Rectal smooth muscle tissue (tissue), 1 donor: Measurements from ENCODE around the gene OTULINL.
"Not testable (repeated sequence)": the region's sequence is repeated elsewhere in the genome, so short reads cannot be mapped to it uniquely, and the experiment has no call there.

ENCODE experiments used
- H3K27ac ChIP-seq: one replicate; pipeline ENCODE4 v1.7.0; 2013; ENCODE audit warnings: low read depth, low read length, inconsistent platforms
- H3K27me3 ChIP-seq: one replicate; pipeline ENCODE4 v1.7.0; 2013; ENCODE audit warnings: low read length; ENCODE audit not compliant: control insufficient read depth, insufficient read depth
- H3K36me3 ChIP-seq: one replicate; pipeline ENCODE4 v1.7.0; 2013; ENCODE audit warnings: low read length; ENCODE audit not compliant: control insufficient read depth, insufficient read depth
- H3K4me1 ChIP-seq: one replicate; pipeline ENCODE4 v1.7.0; 2013; ENCODE audit warnings: low read length; ENCODE audit not compliant: control insufficient read depth, insufficient read depth
- H3K4me3 ChIP-seq: one replicate; pipeline ENCODE4 v1.7.0; 2013; ENCODE audit warnings: low read length
- H3K9ac ChIP-seq: one replicate; pipeline ENCODE4 v1.7.0; 2013; ENCODE audit warnings: low read length

The OTULINL gene

GRCh38 chr5:14581106-14581890 is at the start of gene OTULINL:
Gene OTULINL, plus strand, starts transcription at chr5:14581792. Its CDS starts 103 bp downstream, at chr5:14581895.
- Histone ChIP-seq H3K9ac (peak within 1 kb of the TSS; percentile 42), H3K27me3 (no peaks in the 10 kb centered on the region)

GRCh38 chr5:14532180-14532579 is 49.4 kb upstream of the OTULINL start:
- Histone ChIP-seq H3K36me3 (no peaks in the 10 kb centered on the region), H3K27me3 (no peaks in the 10 kb centered on the region), H3K27ac (no peak overlapping the region), H3K4me3 (no peak overlapping the region), H3K9ac (no peak overlapping the region), H3K4me1 (no peaks in the 10 kb centered on the region)

More at GRCh38 chr5:14581106-14581890, at the start of gene OTULINL:
- peak within 1 kb of the TSS; percentile 77 for H3K4me3 ChIP-seq
- H3K27ac ChIP-seq, result no peak within 1 kb of the TSS
- no peaks in the 10 kb centered on the region for H3K36me3 ChIP-seq
- no peaks in the 10 kb centered on the region for H3K4me1 ChIP-seq

- H3K36me3 ChIP-seq, result no peaks in the 10 kb centered on the region
- H3K4me1 ChIP-seq, result no peaks in the 10 kb centered on the region
- no peak overlapping the region for H3K27ac ChIP-seq
- no peaks in the 10 kb centered on the region for H3K27me3 ChIP-seq
- H3K4me3 ChIP-seq, result no peak overlapping the region
- H3K9ac ChIP-seq, result no peak overlapping the region
Measured at GRCh38 chr5:14534773-14535172, 46.8 kb upstream of the OTULINL start.

GRCh38 chr5:14545308-14545707 is 36.3 kb upstream of the OTULINL start:
- no peak overlapping the region for H3K4me3 ChIP-seq
- no peaks in the 10 kb centered on the region for H3K27me3 ChIP-seq
- H3K9ac ChIP-seq, result no peak overlapping the region
- no peaks in the 10 kb centered on the region for H3K36me3 ChIP-seq
- H3K27ac ChIP-seq, result no peak overlapping the region
- H3K4me1 ChIP-seq, result no peaks in the 10 kb centered on the region

GRCh38 chr5:14545862-14546261 is 35.7 kb upstream of the OTULINL start:
- H3K27me3 ChIP-seq, result no peaks in the 10 kb centered on the region
- H3K4me1 ChIP-seq, result no peaks in the 10 kb centered on the region
- H3K36me3 ChIP-seq, result no peaks in the 10 kb centered on the region
- H3K9ac ChIP-seq, result no peak overlapping the region
- H3K27ac ChIP-seq, result no peak overlapping the region
- no peak overlapping the region for H3K4me3 ChIP-seq

- Histone ChIP-seq H3K9ac (no peak overlapping the region), H3K4me1 (no peaks in the 10 kb centered on the region), H3K27me3 (no peaks in the 10 kb centered on the region), H3K4me3 (no peak overlapping the region), H3K27ac (no peak overlapping the region), H3K36me3 (no peaks in the 10 kb centered on the region)
Measured at GRCh38 chr5:14547666-14548065, 33.9 kb upstream of the OTULINL start.

GRCh38 chr5:14551211-14551610 is 30.4 kb upstream of the OTULINL start:
- no peak overlapping the region for H3K4me3 ChIP-seq
- H3K27me3 ChIP-seq, result no peaks in the 10 kb centered on the region
- H3K36me3 ChIP-seq, result no peaks in the 10 kb centered on the region
- no peak overlapping the region for H3K9ac ChIP-seq
- H3K4me1 ChIP-seq, result no peaks in the 10 kb centered on the region
- H3K27ac ChIP-seq, result no peak overlapping the region

GRCh38 chr5:14552017-14552416 is 29.6 kb upstream of the OTULINL start:
- H3K36me3 ChIP-seq, result no peaks in the 10 kb centered on the region
- H3K4me1 ChIP-seq, result no peaks in the 10 kb centered on the region
- H3K4me3 ChIP-seq, result no peak overlapping the region
- H3K9ac ChIP-seq, result no peak overlapping the region
- H3K27ac ChIP-seq, result no peak overlapping the region
- H3K27me3 ChIP-seq, result no peaks in the 10 kb centered on the region

GRCh38 chr5:14554288-14554687 is 27.3 kb upstream of the OTULINL start:
- H3K27ac ChIP-seq, H3K9ac ChIP-seq, H3K4me1 ChIP-seq, H3K36me3 ChIP-seq, H3K27me3 ChIP-seq, H3K4me3 ChIP-seq: not testable (repeated sequence)

GRCh38 chr5:14556015-14556414 is 25.6 kb upstream of the OTULINL start:
- Histone ChIP-seq H3K9ac (no peak overlapping the region), H3K4me3 (no peak overlapping the region), H3K36me3 (no peaks in the 10 kb centered on the region), H3K27me3 (no peaks in the 10 kb centered on the region), H3K4me1 (no peaks in the 10 kb centered on the region), H3K27ac (no peak overlapping the region)

GRCh38 chr5:14557203-14557770 is 24.3 kb upstream of the OTULINL start:
- no peaks in the 10 kb centered on the region for H3K27me3 ChIP-seq

GRCh38 chr5:14557791-14558415 is 23.7 kb upstream of the OTULINL start:
- no peak overlapping the region for H3K9ac ChIP-seq
- H3K4me3 ChIP-seq, result no peak overlapping the region
- H3K4me1 ChIP-seq, result no peaks in the 10 kb centered on the region
- H3K27me3 ChIP-seq, result no peaks in the 10 kb centered on the region
- no peaks in the 10 kb centered on the region for H3K36me3 ChIP-seq
- H3K27ac ChIP-seq, result no peak overlapping the region

More at GRCh38 chr5:14557203-14557770, 24.3 kb upstream of the OTULINL start:
- Histone ChIP-seq H3K4me1 (no peaks in the 10 kb centered on the region), H3K36me3 (no peaks in the 10 kb centered on the region), H3K4me3 (no peak overlapping the region), H3K9ac (no peak overlapping the region), H3K27ac (no peak overlapping the region)
